Activated CD4-positive, alpha-beta memory T cell treated with anti-CD3 and anti-CD28 coated beads, Interleukin-2, amount 10 ng/mL, durations not matched to agents 7 days and 5 days (primary cell): ENCODE measurements around the gene SMURF2. TPM values are rescaled to one million over a fixed set of nuclear protein-coding genes. Genes with fewer than 3 reads are reported as not detected.

Source experiments
- CTCF ChIA-PET: fragments of 350-600 bp; sonication (Branson Sonifier 250); formaldehyde crosslinking; loops from one replicate; lab custom pipeline; 2021; ENCODE audit warnings: antibody characterized with exemption, inconsistent platforms; lab: Charles Lee
- POLR2A ChIA-PET: fragments of 350-600 bp; sonication (Branson Sonifier 250); formaldehyde crosslinking; loops from one replicate; lab custom pipeline; 2021; ENCODE audit warnings: antibody characterized with exemption; lab: Charles Lee
- DNase-seq: peaks from one replicate; pipeline ENCODE4 v3.0.0-alpha.2; 2020
- H3K27ac Mint-ChIP-seq: one replicate; pipeline ENCODE4 v1.8.0; 2021; ENCODE audit warnings: mild to moderate bottlenecking, mixed read lengths
- H3K27me3 Mint-ChIP-seq: one replicate; pipeline ENCODE4 v1.8.0; 2021; ENCODE audit warnings: mixed read lengths
- H3K36me3 Mint-ChIP-seq: one replicate; pipeline ENCODE4 v1.8.0; 2021; ENCODE audit warnings: low read depth, mixed read lengths
- H3K4me1 Mint-ChIP-seq: one replicate; pipeline ENCODE4 v1.8.0; 2021; ENCODE audit warnings: mixed read lengths
- H3K4me3 Mint-ChIP-seq: one replicate; pipeline ENCODE4 v1.8.0; 2021; ENCODE audit warnings: mild to moderate bottlenecking, mixed read lengths
- H3K9me3 Mint-ChIP-seq: one replicate; pipeline ENCODE4 v1.8.0; 2021; ENCODE audit warnings: mixed read lengths
- total RNA-seq, 2 experiments: library from RNA; stranded (reverse); gene quantifications; one replicate each; pipeline ENCODE4 v1.2.3, GENCODE V29; 2021

SMURF2 gene
- total RNA-seq, 2 experiments from 2014 or later, result 14.6 to 14.8 TPM

- ChIA-PET POLR2A (interaction anchor here (0.7 to 1.1 kb wide), 4 partner anchors 9 to 34 kb away, joined by 3 read pairs; partner anchors contain the start of gene CEP95), CTCF (no interaction called here)
- no peak for DNase-seq
- H3K27me3 Mint-ChIP-seq, result no peaks in the 10 kb centered on the region
- H3K9me3 Mint-ChIP-seq, result no peaks in the 10 kb centered on the region
- no peak overlapping the region for H3K27ac Mint-ChIP-seq
- peaks cover 52% of the 10 kb centered on the region for H3K36me3 Mint-ChIP-seq
- no peak overlapping the region for H3K4me3 Mint-ChIP-seq
- no peaks in the 10 kb centered on the region for H3K4me1 Mint-ChIP-seq
Observed at GRCh38 chr17:64537488-64537887, 124.6 kb downstream of the SMURF2 start.

- CTCF ChIA-PET, result no interaction called here
- no peaks in the 10 kb centered on the region for H3K4me1 Mint-ChIP-seq
- POLR2A ChIA-PET, result interaction anchor here (1.1 kb wide), 1 partner anchor 8 kb away, joined by 3 read pairs; no protein-coding TSS in a partner anchor
- no peak for DNase-seq
- no peaks in the 10 kb centered on the region for H3K9me3 Mint-ChIP-seq
- no peaks in the 10 kb centered on the region for H3K27me3 Mint-ChIP-seq
- peaks cover 55% of the 10 kb centered on the region for H3K36me3 Mint-ChIP-seq
- no peak overlapping the region for H3K27ac Mint-ChIP-seq
- H3K4me3 Mint-ChIP-seq, result no peak overlapping the region
Observed at GRCh38 chr17:64536913-64537312, 125.2 kb downstream of the SMURF2 start.

GRCh38 chr17:64535357-64535756, 126.8 kb downstream of the SMURF2 start:
- H3K36me3 Mint-ChIP-seq, result peaks cover 62% of the 10 kb centered on the region
- H3K27ac Mint-ChIP-seq, result no peak overlapping the region
- H3K4me3 Mint-ChIP-seq, result no peak overlapping the region
- no peak for DNase-seq
- ChIA-PET POLR2A (interaction anchor here (2.7 kb wide), 1 partner anchor 29 kb away, joined by 15 read pairs; the partner anchor contains the start of genes CEP95 and DDX5), CTCF (no interaction called here)
- no peaks in the 10 kb centered on the region for H3K27me3 Mint-ChIP-seq
- no peaks in the 10 kb centered on the region for H3K9me3 Mint-ChIP-seq
- H3K4me1 Mint-ChIP-seq, result no peaks in the 10 kb centered on the region

GRCh38 chr17:64534187-64534586, 127.9 kb downstream of the SMURF2 start:
- Mint-ChIP-seq H3K9me3 (no peaks in the 10 kb centered on the region), H3K4me3 (no peak overlapping the region), H3K27me3 (no peaks in the 10 kb centered on the region), H3K36me3 (peaks cover 67% of the 10 kb centered on the region), H3K4me1 (no peaks in the 10 kb centered on the region), H3K27ac (no peak overlapping the region)
- ChIA-PET POLR2A (interaction anchor here (1.0 to 2.7 kb wide), 2 partner anchors 28 to 38 kb away, joined by 3 to 15 read pairs; partner anchors contain the start of genes CEP95 and DDX5), CTCF (interaction anchor here (1.3 kb wide), 2 partner anchors 10 to 66 kb away, joined by 3 to 5 read pairs; no protein-coding TSS in a partner anchor)
- DNase-seq, result no peak

- no peaks in the 10 kb centered on the region for H3K9me3 Mint-ChIP-seq
- no peaks in the 10 kb centered on the region for H3K4me1 Mint-ChIP-seq
- no peaks in the 10 kb centered on the region for H3K27me3 Mint-ChIP-seq
- no peak for DNase-seq
- H3K36me3 Mint-ChIP-seq, result peaks cover 69% of the 10 kb centered on the region
- H3K27ac Mint-ChIP-seq, result no peak overlapping the region
- POLR2A ChIA-PET, result interaction anchor here (1.0 to 2.7 kb wide), 3 partner anchors 28 to 38 kb away, joined by 3 to 15 read pairs (median 3); partner anchors contain the start of genes CEP95 and DDX5
- CTCF ChIA-PET, result interaction anchor here (0.9 to 1.3 kb wide), 3 partner anchors 11 to 203 kb away, joined by 3 to 5 read pairs (median 3); no protein-coding TSS in a partner anchor
- no peak overlapping the region for H3K4me3 Mint-ChIP-seq
Observed at GRCh38 chr17:64533784-64534183, 128.3 kb downstream of the SMURF2 start.

GRCh38 chr17:64532409-64532808, 129.7 kb downstream of the SMURF2 start:
- no peak overlapping the region for H3K27ac Mint-ChIP-seq
- POLR2A ChIA-PET, result no interaction called here
- H3K4me1 Mint-ChIP-seq, result no peaks in the 10 kb centered on the region
- H3K9me3 Mint-ChIP-seq, result no peaks in the 10 kb centered on the region
- no peaks in the 10 kb centered on the region for H3K27me3 Mint-ChIP-seq
- H3K4me3 Mint-ChIP-seq, result no peak overlapping the region
- peaks cover 72% of the 10 kb centered on the region for H3K36me3 Mint-ChIP-seq
- CTCF ChIA-PET, result interaction anchor here (0.9 to 1.4 kb wide), 3 partner anchors 36 to 113 kb away, joined by 3 read pairs; partner anchors contain the start of gene POLG2
- DNase-seq, result no peak

GRCh38 chr17:64531955-64532371, 130.1 kb downstream of the SMURF2 start:
- H3K36me3 Mint-ChIP-seq, result peaks cover 71% of the 10 kb centered on the region
- no peak overlapping the region for H3K4me3 Mint-ChIP-seq
- no peak for DNase-seq
- H3K27ac Mint-ChIP-seq, result no peak overlapping the region
- CTCF ChIA-PET, result interaction anchor here (1.4 kb wide), 1 partner anchor 113 kb away, joined by 3 read pairs; no protein-coding TSS in a partner anchor
- H3K4me1 Mint-ChIP-seq, result no peaks in the 10 kb centered on the region
- H3K9me3 Mint-ChIP-seq, result no peaks in the 10 kb centered on the region
- POLR2A ChIA-PET, result no interaction called here
- no peaks in the 10 kb centered on the region for H3K27me3 Mint-ChIP-seq

GRCh38 chr17:64529221-64529620, 132.9 kb downstream of the SMURF2 start:
- no peak for DNase-seq
- H3K27me3 Mint-ChIP-seq, result no peaks in the 10 kb centered on the region
- CTCF ChIA-PET, result interaction anchor here (1.4 kb wide), 1 partner anchor 120 kb away, joined by 3 read pairs; no protein-coding TSS in a partner anchor
- peaks cover 72% of the 10 kb centered on the region for H3K36me3 Mint-ChIP-seq
- no peak overlapping the region for H3K27ac Mint-ChIP-seq
- POLR2A ChIA-PET, result interaction anchor here (1.6 kb wide), 1 partner anchor 24 kb away, joined by 6 read pairs; no protein-coding TSS in a partner anchor
- no peaks in the 10 kb centered on the region for H3K4me1 Mint-ChIP-seq
- H3K9me3 Mint-ChIP-seq, result no peaks in the 10 kb centered on the region
- H3K4me3 Mint-ChIP-seq, result no peak overlapping the region

GRCh38 chr17:64527914-64528313, 134.2 kb downstream of the SMURF2 start:
- Mint-ChIP-seq H3K27ac (no peak overlapping the region), H3K36me3 (peaks cover 67% of the 10 kb centered on the region), H3K27me3 (no peaks in the 10 kb centered on the region), H3K9me3 (no peaks in the 10 kb centered on the region), H3K4me1 (no peaks in the 10 kb centered on the region), H3K4me3 (no peak overlapping the region)
- ChIA-PET POLR2A (interaction anchor here (0.8 to 1.6 kb wide), 3 partner anchors 10 to 31 kb away, joined by 3 to 6 read pairs (median 4); partner anchors contain the start of gene POLG2), CTCF (interaction anchor here (1.1 to 1.4 kb wide), 2 partner anchors 121 to 249 kb away, joined by 3 read pairs; no protein-coding TSS in a partner anchor)
- no peak for DNase-seq

- DNase-seq, result no peak
- Mint-ChIP-seq H3K27me3 (no peaks in the 10 kb centered on the region), H3K4me1 (peaks cover under 1% of the 10 kb centered on the region), H3K36me3 (peaks cover 50% of the 10 kb centered on the region), H3K9me3 (no peaks in the 10 kb centered on the region), H3K27ac (no peak overlapping the region), H3K4me3 (no peak overlapping the region)
- CTCF ChIA-PET, result interaction anchor here (1.0 kb wide), 2 partner anchors 129 to 574 kb away, joined by 3 to 4 read pairs; no protein-coding TSS in a partner anchor
- POLR2A ChIA-PET, result interaction anchor here (0.8 to 1.2 kb wide), 3 partner anchors 13 to 52 kb away, joined by 3 to 5 read pairs (median 4); partner anchors contain the start of gene CEP95
Observed at GRCh38 chr17:64520359-64520758, 141.7 kb downstream of the SMURF2 start.

GRCh38 chr17:64519601-64520000, 142.5 kb downstream of the SMURF2 start:
- no peaks in the 10 kb centered on the region for H3K27me3 Mint-ChIP-seq
- POLR2A ChIA-PET, result interaction anchor here (0.8 to 4.7 kb wide), 3 partner anchors 13 to 14 kb away, joined by 4 to 44 read pairs (median 5); partner anchors contain the start of genes CEP95 and DDX5
- H3K36me3 Mint-ChIP-seq, result peaks cover 55% of the 10 kb centered on the region
- no peak for DNase-seq
- H3K27ac Mint-ChIP-seq, result no peak overlapping the region
- CTCF ChIA-PET, result interaction anchor here (1.0 to 1.1 kb wide), 2 partner anchors 99 to 573 kb away, joined by 3 read pairs; no protein-coding TSS in a partner anchor
- H3K4me3 Mint-ChIP-seq, result no peak overlapping the region
- H3K4me1 Mint-ChIP-seq, result peaks cover 2% of the 10 kb centered on the region
- no peaks in the 10 kb centered on the region for H3K9me3 Mint-ChIP-seq

GRCh38 chr17:64515829-64516228, 146.3 kb downstream of the SMURF2 start:
- Mint-ChIP-seq H3K27me3 (no peaks in the 10 kb centered on the region), H3K27ac (no peak overlapping the region), H3K4me1 (peaks cover 5% of the 10 kb centered on the region), H3K9me3 (no peaks in the 10 kb centered on the region), H3K4me3 (no peak overlapping the region), H3K36me3 (peaks cover 65% of the 10 kb centered on the region)
- ChIA-PET CTCF (interaction anchor here (0.6 to 1.6 kb wide), 5 partner anchors 26 to 253 kb away, joined by 3 to 4 read pairs (median 3); no protein-coding TSS in a partner anchor), POLR2A (interaction anchor here (0.7 to 4.7 kb wide), 2 partner anchors 10 to 18 kb away, joined by 3 to 44 read pairs; partner anchors contain the start of genes CEP95 and DDX5)
- no peak for DNase-seq

GRCh38 chr17:64515419-64515818, 146.7 kb downstream of the SMURF2 start:
- Mint-ChIP-seq H3K27me3 (no peaks in the 10 kb centered on the region), H3K4me3 (no peak overlapping the region), H3K27ac (no peak overlapping the region), H3K4me1 (peaks cover 5% of the 10 kb centered on the region), H3K9me3 (no peaks in the 10 kb centered on the region), H3K36me3 (peaks cover 68% of the 10 kb centered on the region)
- POLR2A ChIA-PET, result interaction anchor here (0.7 to 4.7 kb wide), 2 partner anchors 10 to 18 kb away, joined by 3 to 44 read pairs; partner anchors contain the start of genes CEP95 and DDX5
- CTCF ChIA-PET, result interaction anchor here (0.6 to 1.6 kb wide), 5 partner anchors 26 to 253 kb away, joined by 3 to 4 read pairs (median 3); no protein-coding TSS in a partner anchor
- no peak for DNase-seq
